NB4 (cell line): ENCODE data around the gene MPHOSPH9.

Experiments used
- CTCF ChIP-seq: IDR thresholded peaks from one replicate; pipeline ENCODE4 v1.5.1; 2012; ENCODE audit warnings: low read depth, low read length
- POLR2A ChIP-seq: IDR thresholded peaks from 2 replicates; pipeline ENCODE4 v1.6.1; 2011; ENCODE audit warnings: mild to moderate bottlenecking; ENCODE audit not compliant: insufficient read length; ENCODE audit errors: extremely low read depth
- TF ChIP-seq, protein P1 (sequence below): IDR thresholded peaks from 2 replicates; pipeline ENCODE4 v1.6.1; 2011; ENCODE audit warnings: low read depth, low read length

- TF ChIP-seq CTCF (no peak), POLR2A (no peak)
- TF ChIP-seq, protein P1, sequence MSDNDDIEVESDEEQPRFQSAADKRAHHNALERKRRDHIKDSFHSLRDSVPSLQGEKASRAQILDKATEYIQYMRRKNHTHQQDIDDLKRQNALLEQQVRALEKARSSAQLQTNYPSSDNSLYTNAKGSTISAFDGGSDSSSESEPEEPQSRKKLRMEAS = no peak
Measured at GRCh38 chr12:123164222-123164621, 68.7 kb downstream of the MPHOSPH9 start.
